HL-60 (cell line): ENCODE results near the gene ZACN.
A peak's percentile ranks its signal among the peaks of the same experiment; 100 is the strongest.

Source experiments
- DNase-seq, 2 experiments: peaks; one replicate each; pipeline ENCODE4 v3.0.0-alpha.2; 2010 to 2020; ENCODE audit warnings: low read depth in 1 of 2, low spot score in 1 of 2
- H3K27ac ChIP-seq: fragments of 250-450 bp; sonication (Bioruptor Pico); replicated peaks from 2 replicates; pipeline ENCODE4 v1.5.1; 2020; ENCODE audit warnings: mild to moderate bottlenecking, moderate library complexity
- H3K27me3 ChIP-seq: fragments of 250-450 bp; sonication (Bioruptor Pico); 2 replicates; pipeline ENCODE4 v1.5.1; 2021; ENCODE audit warnings: mild to moderate bottlenecking, moderate library complexity; ENCODE audit not compliant: insufficient read depth, poor library complexity, severe bottlenecking
- H3K4me3 ChIP-seq: replicated peaks from 2 replicates; pipeline ENCODE4 v1.5.1; 2011; ENCODE audit warnings: mild to moderate bottlenecking, control low read depth, low read length; ENCODE audit not compliant: insufficient read depth
- GABPA ChIP-seq: IDR thresholded peaks from 2 replicates; pipeline ENCODE4 v1.6.1; 2012; ENCODE audit warnings: low read depth
- POLR2AphosphoS5 ChIP-seq: IDR thresholded peaks from 2 replicates; pipeline ENCODE4 v1.6.1; 2012; ENCODE audit warnings: low read depth
- SPI1 ChIP-seq: IDR thresholded peaks from 2 replicates; pipeline ENCODE4 v1.6.1; 2012; ENCODE audit warnings: low read depth, mild to moderate bottlenecking, borderline replicate concordance
- microRNA-seq: library from miRNA; unstranded; fragments of <30 nt; microRNA quantifications from one replicate; pipeline ENCODE4, GENCODE V29; 2018
- TF ChIP-seq, protein P1 (sequence below): IDR thresholded peaks from 2 replicates; pipeline ENCODE4 v1.6.1; 2012; ENCODE audit warnings: low read depth; ENCODE audit not compliant: insufficient replicate concordance
- TF ChIP-seq, protein P2 (sequence below): IDR thresholded peaks from one replicate; pipeline ENCODE4 v1.5.1; 2011; ENCODE audit warnings: low read length, control low read depth, inconsistent platforms; ENCODE audit not compliant: insufficient read depth

ZACN gene

DNA sequence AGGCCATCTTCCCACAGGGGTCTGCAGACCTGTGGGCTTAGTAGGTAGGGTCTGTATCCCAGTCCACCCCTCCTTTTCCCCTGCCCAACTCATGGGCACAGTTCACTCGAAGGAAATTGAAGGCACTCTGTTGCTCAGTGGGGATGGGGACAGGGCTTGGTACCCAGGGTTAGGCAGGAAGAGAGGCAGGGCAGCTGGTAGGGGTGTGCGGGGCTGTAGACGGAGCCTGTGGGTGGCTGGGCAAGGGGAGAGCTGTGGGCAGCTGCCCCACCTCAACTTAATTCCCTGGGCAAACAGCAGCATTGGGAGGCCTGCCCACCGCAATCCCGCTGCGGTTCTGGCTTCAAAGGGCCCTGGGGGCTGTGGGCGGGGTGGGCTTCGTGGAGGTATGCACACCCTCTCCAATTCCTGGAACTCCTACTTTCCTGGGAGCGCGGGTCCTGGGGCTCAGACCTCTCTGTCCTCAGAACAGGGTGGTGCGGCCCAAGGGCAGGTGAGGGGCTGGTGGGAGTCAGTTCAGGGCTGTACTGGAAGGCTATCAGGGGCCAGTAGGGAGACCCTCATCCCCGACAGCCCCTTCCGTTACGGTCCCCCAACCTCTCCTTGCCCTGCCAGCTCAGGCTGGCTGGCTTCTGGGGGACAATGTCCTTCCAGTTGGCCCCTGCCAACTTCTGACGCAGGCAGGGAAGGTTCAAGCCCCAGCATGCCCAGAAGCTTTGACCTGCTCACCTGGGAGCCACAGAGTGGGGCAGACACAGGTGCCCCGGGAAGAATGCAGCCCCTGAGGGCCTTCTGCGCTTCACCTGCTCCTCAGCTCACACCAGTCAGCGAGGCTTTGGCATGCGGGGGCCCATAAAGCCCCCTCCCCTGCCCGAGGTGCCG, 53.0 kb downstream of the ZACN start:
- Histone ChIP-seq H3K27me3 (peaks cover 2% of the 10 kb centered on the region), H3K4me3 (no peak overlapping the region), H3K27ac (no peak overlapping the region)
- TF ChIP-seq POLR2AphosphoS5, result no peak
- no peak for TF ChIP-seq SPI1
- TF ChIP-seq, protein P1, sequence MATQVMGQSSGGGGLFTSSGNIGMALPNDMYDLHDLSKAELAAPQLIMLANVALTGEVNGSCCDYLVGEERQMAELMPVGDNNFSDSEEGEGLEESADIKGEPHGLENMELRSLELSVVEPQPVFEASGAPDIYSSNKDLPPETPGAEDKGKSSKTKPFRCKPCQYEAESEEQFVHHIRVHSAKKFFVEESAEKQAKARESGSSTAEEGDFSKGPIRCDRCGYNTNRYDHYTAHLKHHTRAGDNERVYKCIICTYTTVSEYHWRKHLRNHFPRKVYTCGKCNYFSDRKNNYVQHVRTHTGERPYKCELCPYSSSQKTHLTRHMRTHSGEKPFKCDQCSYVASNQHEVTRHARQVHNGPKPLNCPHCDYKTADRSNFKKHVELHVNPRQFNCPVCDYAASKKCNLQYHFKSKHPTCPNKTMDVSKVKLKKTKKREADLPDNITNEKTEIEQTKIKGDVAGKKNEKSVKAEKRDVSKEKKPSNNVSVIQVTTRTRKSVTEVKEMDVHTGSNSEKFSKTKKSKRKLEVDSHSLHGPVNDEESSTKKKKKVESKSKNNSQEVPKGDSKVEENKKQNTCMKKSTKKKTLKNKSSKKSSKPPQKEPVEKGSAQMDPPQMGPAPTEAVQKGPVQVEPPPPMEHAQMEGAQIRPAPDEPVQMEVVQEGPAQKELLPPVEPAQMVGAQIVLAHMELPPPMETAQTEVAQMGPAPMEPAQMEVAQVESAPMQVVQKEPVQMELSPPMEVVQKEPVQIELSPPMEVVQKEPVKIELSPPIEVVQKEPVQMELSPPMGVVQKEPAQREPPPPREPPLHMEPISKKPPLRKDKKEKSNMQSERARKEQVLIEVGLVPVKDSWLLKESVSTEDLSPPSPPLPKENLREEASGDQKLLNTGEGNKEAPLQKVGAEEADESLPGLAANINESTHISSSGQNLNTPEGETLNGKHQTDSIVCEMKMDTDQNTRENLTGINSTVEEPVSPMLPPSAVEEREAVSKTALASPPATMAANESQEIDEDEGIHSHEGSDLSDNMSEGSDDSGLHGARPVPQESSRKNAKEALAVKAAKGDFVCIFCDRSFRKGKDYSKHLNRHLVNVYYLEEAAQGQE, result no peak
- TF ChIP-seq GABPA, result no peak
- TF ChIP-seq, protein P2, sequence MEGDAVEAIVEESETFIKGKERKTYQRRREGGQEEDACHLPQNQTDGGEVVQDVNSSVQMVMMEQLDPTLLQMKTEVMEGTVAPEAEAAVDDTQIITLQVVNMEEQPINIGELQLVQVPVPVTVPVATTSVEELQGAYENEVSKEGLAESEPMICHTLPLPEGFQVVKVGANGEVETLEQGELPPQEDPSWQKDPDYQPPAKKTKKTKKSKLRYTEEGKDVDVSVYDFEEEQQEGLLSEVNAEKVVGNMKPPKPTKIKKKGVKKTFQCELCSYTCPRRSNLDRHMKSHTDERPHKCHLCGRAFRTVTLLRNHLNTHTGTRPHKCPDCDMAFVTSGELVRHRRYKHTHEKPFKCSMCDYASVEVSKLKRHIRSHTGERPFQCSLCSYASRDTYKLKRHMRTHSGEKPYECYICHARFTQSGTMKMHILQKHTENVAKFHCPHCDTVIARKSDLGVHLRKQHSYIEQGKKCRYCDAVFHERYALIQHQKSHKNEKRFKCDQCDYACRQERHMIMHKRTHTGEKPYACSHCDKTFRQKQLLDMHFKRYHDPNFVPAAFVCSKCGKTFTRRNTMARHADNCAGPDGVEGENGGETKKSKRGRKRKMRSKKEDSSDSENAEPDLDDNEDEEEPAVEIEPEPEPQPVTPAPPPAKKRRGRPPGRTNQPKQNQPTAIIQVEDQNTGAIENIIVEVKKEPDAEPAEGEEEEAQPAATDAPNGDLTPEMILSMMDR, result no peak
- no peak for DNase-seq

Small RNA genes within 50 kb of the gene (microRNA-seq; reads per million reads assigned to microRNA genes)
- gene MIR6868, result 3.6 reads per million, percentile 8 among the genes with 10 or more reads in this experiment
